HG03457 (cell line): ENCODE data around the gene CERS5.
"Not testable (repeated sequence)": the region's sequence is repeated elsewhere in the genome, so short reads cannot be mapped to it uniquely, and the experiment has no call there.

Experiments
- ATAC-seq: cut with Tn5 transposase; IDR thresholded peaks from one replicate; pipeline ENCODE4 v1.9.1; 2021; ENCODE audit warnings: moderate number of reproducible peaks; ENCODE audit not compliant: unreplicated experiment

The CERS5 gene

GRCh38 chr12:50104417-50105366 is 62.5 kb downstream of the CERS5 start:
- no peak for ATAC-seq

GRCh38 chr12:50103767-50104321 is 63.3 kb downstream of the CERS5 start, which contains the start of gene GPD1:
Gene GPD1, plus strand, starts transcription at chr12:50104008. Its CDS starts 43 bp downstream, at chr12:50104051.
- ATAC-seq = no peak

- no peak for ATAC-seq
Measured at GRCh38 chr12:50103351-50103750, 63.8 kb downstream of the CERS5 start.

GRCh38 chr12:50102646-50103309 is 64.4 kb downstream of the CERS5 start:
- no peak for ATAC-seq

DNA sequence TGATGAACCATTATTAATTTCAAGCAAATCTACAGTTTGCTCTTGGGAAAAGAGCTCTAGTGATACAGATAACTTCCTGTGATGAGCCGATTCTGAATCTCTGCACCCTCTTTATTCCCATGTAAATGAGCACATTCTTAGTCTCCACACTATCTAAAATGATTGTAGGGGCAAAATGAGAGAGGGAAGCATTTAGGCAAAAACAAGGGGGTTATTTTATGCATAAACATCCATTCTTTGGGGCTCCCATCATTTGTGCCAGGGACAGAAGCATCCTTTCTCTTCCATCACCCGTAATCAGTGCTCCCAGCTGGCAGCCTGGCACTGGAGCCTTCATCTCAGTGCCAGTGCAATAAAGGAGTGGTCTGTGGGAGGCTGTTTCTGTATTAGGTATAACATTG is 65.0 kb downstream of the CERS5 start:
- ATAC-seq = no peak

- no peak for ATAC-seq
Measured at GRCh38 chr12:50101663-50102062, 65.5 kb downstream of the CERS5 start.

- no peak for ATAC-seq
Measured at GRCh38 chr12:50100561-50100960, 66.6 kb downstream of the CERS5 start.

GRCh38 chr12:50099302-50100008 is 67.7 kb downstream of the CERS5 start:
- no peak for ATAC-seq

GRCh38 chr12:50097952-50098351 is 69.2 kb downstream of the CERS5 start:
- ATAC-seq = no peak

- no peak for ATAC-seq
Measured at GRCh38 chr12:50090391-50090790, 76.8 kb downstream of the CERS5 start.

GRCh38 chr12:50089730-50090129 is 77.4 kb downstream of the CERS5 start:
- ATAC-seq = no peak

- ATAC-seq = no peak
Measured at GRCh38 chr12:50088577-50089335, 78.4 kb downstream of the CERS5 start.

GRCh38 chr12:50087995-50088394 is 79.2 kb downstream of the CERS5 start:
- no peak for ATAC-seq

DNA sequence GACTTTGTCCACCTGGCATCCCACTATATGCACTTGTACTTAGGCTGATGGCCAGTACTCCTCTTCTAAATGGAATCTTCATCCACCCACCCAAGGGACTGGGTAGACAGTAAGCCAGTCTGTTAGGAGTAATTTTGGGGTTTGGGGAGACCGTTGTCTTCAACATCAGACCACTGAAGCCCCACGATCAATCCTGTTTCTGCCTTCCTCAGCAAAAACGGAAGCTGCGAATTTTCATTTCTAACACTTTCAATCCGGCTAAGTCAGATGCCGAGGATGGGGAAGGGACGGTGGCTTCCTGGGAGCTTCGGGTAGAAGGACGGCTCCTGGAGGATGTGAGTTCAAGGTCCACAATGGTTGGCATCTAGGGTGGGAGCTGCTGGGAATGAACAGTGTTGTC is 80.0 kb downstream of the CERS5 start:
- no peak for ATAC-seq

DNA sequence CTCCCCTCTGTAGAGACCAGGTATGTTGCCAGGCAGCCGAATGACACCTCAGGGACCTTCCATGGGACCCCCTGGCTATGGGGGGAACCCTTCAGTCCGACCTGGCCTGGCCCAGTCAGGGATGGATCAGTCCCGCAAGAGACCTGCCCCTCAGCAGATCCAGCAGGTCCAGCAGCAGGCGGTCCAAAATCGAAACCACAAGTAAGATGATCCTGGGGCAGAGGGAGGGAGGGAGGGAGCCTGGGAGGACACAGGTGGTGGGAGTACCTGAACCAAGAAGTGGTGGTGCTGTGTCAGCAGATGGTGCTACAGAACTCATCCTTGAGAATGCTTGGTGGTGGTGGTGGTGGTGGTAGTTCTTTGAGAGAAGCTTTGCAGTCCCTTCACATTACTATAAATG is 81.0 kb downstream of the CERS5 start:
- ATAC-seq = no peak

- no peak for ATAC-seq
Measured at GRCh38 chr12:50085615-50086072, 81.5 kb downstream of the CERS5 start.

- ATAC-seq = peak; percentile 60
Measured at GRCh38 chr12:50084775-50085614, 82.2 kb downstream of the CERS5 start, which contains the start of gene SMARCD1. Gene SMARCD1, plus strand, starts transcription at chr12:50085342. Its CDS starts 28 bp downstream, at chr12:50085370.

DNA sequence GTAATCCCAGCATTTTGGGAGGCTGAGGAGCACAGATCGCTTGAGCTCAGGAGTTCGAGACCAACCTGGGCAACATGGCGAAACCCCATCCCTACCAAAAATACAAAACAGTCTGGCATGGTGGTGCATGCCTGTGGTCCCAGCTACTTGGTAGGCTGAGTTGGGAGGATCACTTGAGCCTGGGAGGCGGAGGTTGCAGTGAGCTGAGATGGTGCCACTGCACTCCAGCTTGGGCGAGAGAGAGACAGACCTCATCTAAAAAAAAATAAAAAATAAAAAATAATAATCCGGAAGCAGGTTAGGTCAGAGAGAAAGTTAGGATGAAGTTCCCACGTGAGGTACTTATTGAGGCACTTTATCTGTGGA is 82.8 kb downstream of the CERS5 start:
- ATAC-seq = not testable (repeated sequence)

GRCh38 chr12:50083301-50083700 is 83.9 kb downstream of the CERS5 start:
- ATAC-seq = no peak
